Mucosa of descending colon (tissue), 3 donors: ENCODE results near the gene EFNB2. TPM values are rescaled to one million over a fixed set of nuclear protein-coding genes. Genes with fewer than 3 reads are reported as not detected.

Source experiments
- ATAC-seq: fragments of 200-7000 bp; cut with Tn5 transposase; one replicate; pipeline ENCODE4 v1.9.1; 2020; ENCODE audit warnings: mild to moderate bottlenecking, moderate library complexity
- DNase-seq, 3 donors: peaks; one replicate each; pipeline ENCODE4 v3.0.0-alpha.2; 2020
- H3K36me3 ChIP-seq: fragments of 200-600 bp; one replicate; pipeline ENCODE4 v1.8.0; 2021; ENCODE audit warnings: low read depth, mild to moderate bottlenecking
- H3K4me1 ChIP-seq: fragments of 200-600 bp; one replicate; pipeline ENCODE4 v1.8.0; 2021; ENCODE audit warnings: low read depth, mild to moderate bottlenecking
- H3K4me3 ChIP-seq: fragments of 200-600 bp; one replicate; pipeline ENCODE4 v1.8.0; 2021; ENCODE audit warnings: mild to moderate bottlenecking
- H3K9me3 ChIP-seq: fragments of 200-600 bp; one replicate; pipeline ENCODE4 v1.8.0; 2021; ENCODE audit warnings: mild to moderate bottlenecking
- CTCF ChIP-seq: fragments of 200-600 bp; IDR thresholded peaks from one replicate; pipeline ENCODE4 v1.8.0; 2022; ENCODE audit warnings: antibody characterized with exemption, mild to moderate bottlenecking
- intact Hi-C, 2 donors: fragments of 100-400 bp; cut with DNase I in 1 of 2; cut with micrococcal nuclease in 1 of 2; formaldehyde crosslinking; loops; one replicate each; pipeline versions ENCODE4 v1.11.0 to v1.11.1; 2022; cut with DNase I, micrococcal nuclease
- total RNA-seq, 3 donors: library from RNA; stranded (reverse); fragmentation: NEBNext Ultra II Directional in 2 of 3; extraction: Animal tissue kit (Norgen Biotek cat#: 25700) in 2 of 3; gene quantifications; one replicate each; pipeline versions ENCODE4 v1.2.1 to v1.2.4, GENCODE V29; 2021 to 2023
- donor health status: DM: no; HTN: no; CAD: no; lungs with moderate emphysema.
- donor health status: DM: no; HTN: no; CAD: no.
- donor health status: DM: no; HTN: yes; CAD: no.

Gene EFNB2
- total RNA-seq, 3 donors from 2014 or later, result 48.8 to 92.6 (median 82.3) TPM

GRCh38 chr13:106462710-106463109, 72.8 kb downstream of the EFNB2 start:
- no peak for TF ChIP-seq CTCF
- intact Hi-C loops, result no loop called here
- H3K4me1 ChIP-seq, result no peaks in the 10 kb centered on the region
- ATAC-seq, result no peak
- no peak overlapping the region for H3K4me3 ChIP-seq
- no peaks in the 10 kb centered on the region for H3K9me3 ChIP-seq
- no peak for DNase-seq
- H3K36me3 ChIP-seq, result no peaks in the 10 kb centered on the region

DNA sequence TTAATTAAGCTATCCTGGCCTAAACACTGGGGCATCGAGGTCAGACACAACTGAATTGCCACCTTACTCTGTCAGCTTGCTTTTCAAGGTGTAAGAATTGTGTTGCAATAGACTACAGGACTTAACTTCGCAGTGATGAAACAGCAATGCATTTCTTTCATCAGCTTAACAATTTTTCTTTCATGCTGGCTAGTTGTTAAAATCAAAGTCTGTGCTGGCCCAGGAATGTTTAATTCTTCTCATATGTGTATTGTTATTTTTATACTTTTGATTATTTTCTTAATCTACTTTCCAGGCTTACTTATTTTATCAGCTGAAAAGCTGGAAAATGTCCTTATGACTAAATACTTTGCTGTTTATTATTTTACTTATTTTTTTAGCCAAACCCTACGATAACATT, 79.7 kb downstream of the EFNB2 start:
- no peak overlapping the region for H3K4me3 ChIP-seq
- no peaks in the 10 kb centered on the region for H3K4me1 ChIP-seq
- DNase-seq (no peak), ATAC-seq (no peak)
- no peaks in the 10 kb centered on the region for H3K9me3 ChIP-seq
- intact Hi-C loops, result no loop called here
- no peak for TF ChIP-seq CTCF
- H3K36me3 ChIP-seq, result no peaks in the 10 kb centered on the region

GRCh38 chr13:106455190-106455589, 80.3 kb downstream of the EFNB2 start:
- intact Hi-C loops, result no loop called here
- no peak for TF ChIP-seq CTCF
- no peaks in the 10 kb centered on the region for H3K36me3 ChIP-seq
- H3K9me3 ChIP-seq, result no peaks in the 10 kb centered on the region
- DNase-seq (no peak), ATAC-seq (no peak)
- no peaks in the 10 kb centered on the region for H3K4me1 ChIP-seq
- H3K4me3 ChIP-seq, result no peak overlapping the region

- no peak for TF ChIP-seq CTCF
- ATAC-seq, result no peak
These were observed 82.4 kb downstream of the EFNB2 start for GRCh38 chr13:106453101-106453500.

DNA sequence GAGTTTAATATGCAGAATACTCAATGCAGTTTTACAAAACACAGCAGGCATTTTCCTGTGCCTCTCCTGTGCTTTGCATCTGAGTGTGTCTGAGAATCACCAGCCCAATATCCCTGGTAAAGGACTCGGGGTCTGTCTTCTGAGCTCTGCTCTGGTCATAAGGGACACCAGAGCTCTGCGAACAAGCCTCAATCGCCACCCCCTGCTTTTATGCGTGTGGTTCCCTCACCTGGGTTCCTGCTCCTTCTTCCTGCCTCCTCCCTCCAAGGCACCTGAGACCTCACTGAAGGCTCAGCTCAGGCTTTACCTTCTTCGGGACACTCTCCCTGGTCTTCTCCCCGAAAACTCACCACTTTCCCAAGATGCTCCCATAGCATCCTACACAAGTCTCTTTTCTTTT, 84.5 kb downstream of the EFNB2 start:
- no peaks in the 10 kb centered on the region for H3K4me1 ChIP-seq
- H3K36me3 ChIP-seq, result no peaks in the 10 kb centered on the region
- H3K4me3 ChIP-seq, result no peak overlapping the region
- DNase-seq, result no peak
- H3K9me3 ChIP-seq, result no peaks in the 10 kb centered on the region
- TF ChIP-seq CTCF, result no peak
- no peak for ATAC-seq
- intact Hi-C loops, result no loop called here

More at GRCh38 chr13:106453101-106453500, 82.4 kb downstream of the EFNB2 start:
- Histone ChIP-seq H3K9me3 (no peaks in the 10 kb centered on the region), H3K4me3 (no peak overlapping the region), H3K36me3 (no peaks in the 10 kb centered on the region), H3K4me1 (no peaks in the 10 kb centered on the region)
- intact Hi-C loops, result no loop called here
- no peak for DNase-seq

- no peak for ATAC-seq
- no peak for TF ChIP-seq CTCF
- no peaks in the 10 kb centered on the region for H3K9me3 ChIP-seq
These were observed 86.4 kb downstream of the EFNB2 start for GRCh38 chr13:106449096-106449495.

More at GRCh38 chr13:106449096-106449495, 86.4 kb downstream of the EFNB2 start:
- Histone ChIP-seq H3K36me3 (no peaks in the 10 kb centered on the region), H3K4me1 (no peaks in the 10 kb centered on the region), H3K4me3 (no peak overlapping the region)
- no peak for DNase-seq
- intact Hi-C loops, result no loop called here
